Stimulated activated CD4-positive, alpha-beta T cell treated with anti-CD3 and anti-CD28 coated beads, Interleukin-4, amount 100 ng/mL, for 24 hours (primary cell): ENCODE measurements around the gene MYT1.
A peak's percentile ranks its signal among the peaks of the same experiment; 100 is the strongest.
"Not testable (repeated sequence)": the region's sequence is repeated elsewhere in the genome, so short reads cannot be mapped to it uniquely, and the experiment has no call there.

Source experiments
- DNase-seq: peaks from one replicate; pipeline ENCODE4 v3.0.0-alpha.2; 2020

MYT1 gene

DNA sequence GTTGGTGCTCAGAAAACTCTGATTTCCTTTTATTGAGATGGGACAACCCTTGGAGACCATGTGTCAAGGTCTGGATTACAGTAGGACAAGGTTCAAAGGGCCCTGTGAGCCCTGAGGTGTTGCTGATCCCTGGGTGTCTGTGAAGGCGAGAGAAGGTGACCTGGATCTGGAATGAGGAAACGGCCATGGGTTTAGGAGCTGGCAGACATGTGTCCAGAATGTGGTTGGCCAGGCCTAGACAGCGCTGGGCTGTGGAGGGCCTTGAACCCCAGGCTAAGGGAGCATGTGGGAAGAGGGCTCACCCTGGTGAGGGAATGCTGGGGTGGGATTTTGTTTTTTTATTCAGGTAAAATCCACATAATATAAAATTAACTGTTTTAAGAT is 116.2 kb downstream of the MYT1 start:
- DNase-seq: no peak

DNA sequence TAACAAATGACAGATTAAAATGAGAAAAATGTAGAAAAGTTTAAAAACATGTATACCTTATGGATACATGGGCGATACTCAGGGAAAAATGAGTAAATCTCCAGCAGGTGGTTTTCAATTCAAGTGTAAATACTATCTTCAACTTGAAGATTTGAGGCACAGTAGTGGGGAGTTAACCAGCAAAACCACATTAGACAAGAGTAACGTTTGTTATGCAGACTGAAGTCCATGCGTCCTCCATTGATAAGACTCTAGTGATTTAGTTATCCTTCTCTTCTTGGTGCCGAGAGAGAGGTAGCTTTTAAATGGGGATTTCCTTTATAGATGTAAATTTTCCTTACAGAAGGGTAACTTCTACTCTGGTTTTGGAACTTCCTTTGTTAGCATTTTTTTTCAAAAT is 119.4 kb downstream of the MYT1 start:
- no peak for DNase-seq

DNA sequence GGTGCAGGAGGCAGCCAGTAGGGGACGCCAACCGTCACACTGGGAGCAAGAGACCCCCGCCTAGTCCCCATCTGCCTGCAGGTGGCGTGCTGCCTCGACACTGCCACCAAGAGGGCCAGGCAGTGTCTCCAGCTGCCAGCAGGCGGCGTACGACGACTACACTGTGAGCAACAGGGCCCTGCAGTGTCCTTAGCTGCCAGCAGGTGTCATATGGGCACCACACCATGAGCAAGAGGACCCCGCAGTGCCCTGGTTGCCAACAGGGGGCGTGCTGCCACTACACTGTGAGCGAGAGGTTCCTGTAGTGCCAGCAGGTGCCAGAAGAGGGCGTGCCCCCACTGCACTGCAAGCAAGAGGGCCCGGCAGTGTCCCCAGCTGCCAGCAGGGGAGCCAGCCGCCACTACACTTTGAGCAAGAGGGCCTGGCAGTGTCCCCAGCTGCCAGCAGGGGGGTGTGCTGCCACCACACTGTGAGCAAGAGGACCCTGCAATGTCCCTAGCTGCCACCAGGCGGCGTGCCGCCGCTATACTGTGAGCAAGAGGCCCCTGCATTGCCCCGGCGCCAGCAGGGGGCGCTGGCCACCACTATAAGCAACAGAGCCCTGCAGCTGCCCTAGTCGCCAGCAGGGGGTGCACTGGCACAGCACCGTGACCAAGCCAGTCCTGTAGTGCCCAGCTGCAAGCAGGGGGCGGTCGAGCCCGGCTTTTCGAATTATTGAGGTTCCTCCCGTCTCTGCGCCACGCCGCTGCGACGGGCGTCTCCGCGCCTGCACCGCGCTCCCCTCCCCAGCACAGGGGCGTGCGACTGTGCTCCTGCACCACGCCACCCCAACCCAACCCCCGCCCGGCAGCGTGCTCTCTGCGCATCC is 121.6 kb downstream of the MYT1 start:
- peak; percentile 90 for DNase-seq

DNA sequence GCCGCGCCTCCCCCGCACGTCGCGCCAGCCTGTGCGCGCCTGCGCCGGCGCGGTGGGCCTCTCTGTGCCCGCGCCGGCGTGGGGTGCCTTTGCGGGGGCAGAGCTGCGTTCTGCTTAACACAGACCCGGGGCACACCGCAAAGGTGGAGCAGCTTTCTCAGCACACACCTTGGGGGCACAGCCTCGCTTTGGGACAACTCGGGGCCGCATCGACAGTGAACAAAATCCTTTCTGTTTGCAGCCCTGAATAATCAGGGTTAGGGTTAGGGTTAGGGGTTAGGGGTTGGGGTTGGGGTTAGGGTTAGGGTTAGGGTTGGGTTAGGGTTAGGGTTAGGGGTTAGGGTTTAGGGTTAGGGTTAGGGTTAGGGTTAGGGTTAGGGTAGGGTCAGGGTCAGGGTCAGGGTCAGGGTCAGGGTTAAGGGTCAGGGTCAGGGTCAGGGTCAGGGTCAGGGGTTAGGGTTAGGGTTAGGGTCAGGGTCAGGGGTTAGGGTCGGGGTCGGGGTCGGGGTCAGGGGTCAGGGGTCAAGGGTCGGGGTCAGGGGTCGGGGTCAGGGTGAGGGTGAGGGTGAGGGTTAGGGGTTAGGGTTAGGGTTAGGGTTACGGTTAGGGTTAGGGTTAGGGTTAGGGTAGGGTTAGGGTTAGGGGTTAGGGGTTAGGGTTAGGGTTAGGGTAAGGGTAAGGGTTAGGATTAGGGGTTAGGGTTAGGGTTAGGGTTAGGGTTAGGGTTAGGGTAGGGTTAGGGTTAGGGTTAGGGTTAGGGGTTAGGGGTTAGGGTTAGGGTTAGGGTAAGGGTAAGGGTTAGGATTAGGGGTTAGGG is 122.4 kb downstream of the MYT1 start:
- not testable (repeated sequence) for DNase-seq

DNA sequence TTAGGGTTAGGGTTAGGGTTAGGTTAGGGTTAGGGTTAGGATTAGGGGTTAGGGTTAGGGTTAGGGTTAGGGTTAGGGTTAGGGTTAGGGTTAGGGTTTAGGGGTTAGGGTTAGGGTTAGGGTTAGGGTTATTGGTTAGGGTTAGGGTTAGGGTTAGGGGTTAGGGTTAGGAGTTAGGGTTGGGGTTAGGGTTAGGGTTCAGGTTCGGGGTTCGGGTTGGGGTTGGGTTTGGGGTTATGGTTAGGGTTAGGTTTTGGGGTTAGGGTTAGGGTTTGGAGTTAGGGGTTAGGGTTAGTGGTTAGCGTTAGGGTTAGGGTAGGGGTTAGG is 123.0 kb downstream of the MYT1 start:
- not testable (repeated sequence) for DNase-seq
